Testis (tissue), 3 donors: ENCODE measurements around the gene ST8SIA6. TPM values are rescaled to one million over a fixed set of nuclear protein-coding genes. Genes with fewer than 3 reads are reported as not detected.

ENCODE experiments used
- DNase-seq: peaks from one replicate; pipeline ENCODE4 v3.0.0-alpha.2; 2019
- H3K27ac ChIP-seq, 2 donors: fragments of 200-600 bp; sonication (generic); one replicate each; pipeline ENCODE4 v1.5.1; 2019
- H3K27me3 ChIP-seq: fragments of 200-600 bp; sonication (generic); one replicate; pipeline ENCODE4 v1.5.1; 2019
- H3K36me3 ChIP-seq: fragments of 200-600 bp; sonication (generic); one replicate; pipeline ENCODE4 v1.5.1; 2017; ENCODE audit warnings: low read depth; ENCODE audit errors: missing control alignments
- H3K4me1 ChIP-seq: fragments of 200-600 bp; sonication (generic); one replicate; pipeline ENCODE4 v1.5.1; 2019
- H3K4me3 ChIP-seq, 2 donors: fragments of 200-600 bp; sonication (generic); one replicate each; pipeline ENCODE4 v1.5.1; 2017 to 2019
- H3K9me3 ChIP-seq: fragments of 200-600 bp; sonication (generic); one replicate; pipeline ENCODE4 v1.5.1; 2017
- POLR2A ChIP-seq: fragments of 450-650 bp; IDR thresholded peaks from one replicate; pipeline ENCODE4 v1.6.1; 2017; ENCODE audit warnings: antibody characterized with exemption, mild to moderate bottlenecking, moderate library complexity
- WGBS, 2 donors: methylation state at CpG; one replicate each; pipeline ENCODE4 v1.1.5; 2018; 5-methylcytosine and 5-hydroxymethylcytosine counted together
- intact Hi-C: fragments of 100-400 bp; cut with DNase I; formaldehyde crosslinking; loops from one replicate; pipeline ENCODE4 v1.15.1; 2023; ENCODE audit warnings: low total_unique reads
- polyA plus RNA-seq: library from polyadenylated mRNA; stranded (reverse); fragments of 350-450 nt; fragmentation: Illumina TruSeq; extraction: RNeasy Lipid Tissue Mini Kit (QIAGEN cat#74804); gene quantifications from one replicate; pipeline ENCODE4 v1.2.3, GENCODE V29; 2014; ENCODE audit warnings: low read depth, low replicate concordance; ENCODE audit not compliant: insufficient read depth
- small RNA-seq, 2 donors: library from RNA; depleted of rRNA; stranded (forward); fragments of <200 nt; gene quantifications; one replicate each; pipeline ENCODE3, GENCODE V24; 2016
- total RNA-seq, 2 donors: library from RNA; depleted of rRNA; stranded (reverse); fragments of >200 nt; gene quantifications; one replicate each; pipeline ENCODE4 v1.2.3, GENCODE V29; 2016
- TF ChIP-seq, protein P1 (sequence below), 3 experiments: fragments of 450-650 bp in 2 of 3; fragments of 200-600 bp in 1 of 3; sonication (generic) in 1 of 3; IDR thresholded peaks; one replicate each; pipeline ENCODE4 v1.5.1; 2016 to 2019; ENCODE audit warnings: antibody characterized with exemption in 3 of 3, mild to moderate bottlenecking in 2 of 3, moderate library complexity in 1 of 3

ST8SIA6 gene
- total and polyA plus RNA-seq, 3 donors from 2014 or later, result 0.84 to 1.6 (median 0.87) TPM

DNA sequence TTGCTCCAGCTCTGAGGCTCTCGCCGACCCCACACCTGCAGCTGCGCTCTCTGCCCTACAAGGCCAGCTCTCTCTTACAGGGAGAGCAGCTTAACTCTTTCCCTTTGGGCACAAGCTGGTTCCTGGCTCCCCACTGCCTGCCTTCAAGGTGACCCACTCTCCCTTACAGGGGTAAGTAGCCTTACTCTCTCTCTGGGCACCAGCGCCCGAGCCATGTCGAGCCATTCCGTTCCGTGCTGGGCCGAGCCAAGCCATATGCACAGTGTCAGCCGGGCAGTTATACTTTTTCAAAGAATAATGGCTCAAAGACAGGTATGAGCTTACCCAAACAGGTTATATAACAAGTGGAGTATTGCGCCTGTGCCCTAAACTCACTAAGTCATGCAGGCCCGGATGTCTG is 181.7 kb downstream of the ST8SIA6 start:
- H3K27ac ChIP-seq, result no peak overlapping the region
- intact Hi-C loops, result no loop called here
- H3K9me3 ChIP-seq, result no peaks in the 10 kb centered on the region
- H3K27me3 ChIP-seq, result no peaks in the 10 kb centered on the region
- no peaks in the 10 kb centered on the region for H3K4me1 ChIP-seq
- H3K36me3 ChIP-seq, result no peaks in the 10 kb centered on the region
- WGBS, 2 donors, result 66 to 81% methylated on average over 12 of the region's 12 CpGs
- TF ChIP-seq POLR2A, result no peak
- TF ChIP-seq, protein P1, sequence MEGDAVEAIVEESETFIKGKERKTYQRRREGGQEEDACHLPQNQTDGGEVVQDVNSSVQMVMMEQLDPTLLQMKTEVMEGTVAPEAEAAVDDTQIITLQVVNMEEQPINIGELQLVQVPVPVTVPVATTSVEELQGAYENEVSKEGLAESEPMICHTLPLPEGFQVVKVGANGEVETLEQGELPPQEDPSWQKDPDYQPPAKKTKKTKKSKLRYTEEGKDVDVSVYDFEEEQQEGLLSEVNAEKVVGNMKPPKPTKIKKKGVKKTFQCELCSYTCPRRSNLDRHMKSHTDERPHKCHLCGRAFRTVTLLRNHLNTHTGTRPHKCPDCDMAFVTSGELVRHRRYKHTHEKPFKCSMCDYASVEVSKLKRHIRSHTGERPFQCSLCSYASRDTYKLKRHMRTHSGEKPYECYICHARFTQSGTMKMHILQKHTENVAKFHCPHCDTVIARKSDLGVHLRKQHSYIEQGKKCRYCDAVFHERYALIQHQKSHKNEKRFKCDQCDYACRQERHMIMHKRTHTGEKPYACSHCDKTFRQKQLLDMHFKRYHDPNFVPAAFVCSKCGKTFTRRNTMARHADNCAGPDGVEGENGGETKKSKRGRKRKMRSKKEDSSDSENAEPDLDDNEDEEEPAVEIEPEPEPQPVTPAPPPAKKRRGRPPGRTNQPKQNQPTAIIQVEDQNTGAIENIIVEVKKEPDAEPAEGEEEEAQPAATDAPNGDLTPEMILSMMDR (IDR thresholded peaks at IDR 0.05), result no peak
- H3K4me3 ChIP-seq, result no peak overlapping the region
- DNase-seq, result no peak

Small RNA genes within 50 kb of the gene (small RNA-seq; reads per million reads assigned to genes)
- gene RF00019, result 0 reads per million in 2 donors

Other genes starting within 250 kb of the ST8SIA6 start
- gene VIM, start 226.4 kb downstream of the ST8SIA6 start, total RNA-seq, result 1,000 to 10,000 TPM in 1 of 2 donors, 100 to 1,000 TPM in 1; 758 to 1,483 TPM
- gene VIM, start 226.4 kb downstream of the ST8SIA6 start, polyA plus RNA-seq, result 938 TPM
- gene HACD1, start 162.8 kb upstream of the ST8SIA6 start, total RNA-seq, result 10 to 100 TPM; 16.2 to 28.5 TPM
- gene HACD1, start 162.8 kb upstream of the ST8SIA6 start, polyA plus RNA-seq, result 14.0 TPM
- gene STAM, start 189.6 kb upstream of the ST8SIA6 start, total RNA-seq, result 10 to 100 TPM; 40.6 to 40.9 TPM
- 23.7 TPM for gene STAM, start 189.6 kb upstream of the ST8SIA6 start, polyA plus RNA-seq